GM12865 (cell line): ENCODE measurements around the gene PRXL2C.
"Not testable (repeated sequence)": the region's sequence is repeated elsewhere in the genome, so short reads cannot be mapped to it uniquely, and the experiment has no call there.

Experiments
- DNase-seq: peaks from one replicate; pipeline ENCODE4 v3.0.0; 2010; ENCODE audit warnings: low read depth
- H3K4me3 ChIP-seq: 2 replicates; pipeline ENCODE4 v1.5.1; 2011; ENCODE audit warnings: mild to moderate bottlenecking, low read depth, low read length, control low read depth
- TF ChIP-seq, protein P1 (sequence below): IDR thresholded peaks from 2 replicates; pipeline ENCODE4 v1.5.1; 2011; ENCODE audit warnings: low read length, control low read depth, low read depth, inconsistent platforms; ENCODE audit not compliant: insufficient read depth; ENCODE audit errors: missing control alignments

PRXL2C gene

DNA sequence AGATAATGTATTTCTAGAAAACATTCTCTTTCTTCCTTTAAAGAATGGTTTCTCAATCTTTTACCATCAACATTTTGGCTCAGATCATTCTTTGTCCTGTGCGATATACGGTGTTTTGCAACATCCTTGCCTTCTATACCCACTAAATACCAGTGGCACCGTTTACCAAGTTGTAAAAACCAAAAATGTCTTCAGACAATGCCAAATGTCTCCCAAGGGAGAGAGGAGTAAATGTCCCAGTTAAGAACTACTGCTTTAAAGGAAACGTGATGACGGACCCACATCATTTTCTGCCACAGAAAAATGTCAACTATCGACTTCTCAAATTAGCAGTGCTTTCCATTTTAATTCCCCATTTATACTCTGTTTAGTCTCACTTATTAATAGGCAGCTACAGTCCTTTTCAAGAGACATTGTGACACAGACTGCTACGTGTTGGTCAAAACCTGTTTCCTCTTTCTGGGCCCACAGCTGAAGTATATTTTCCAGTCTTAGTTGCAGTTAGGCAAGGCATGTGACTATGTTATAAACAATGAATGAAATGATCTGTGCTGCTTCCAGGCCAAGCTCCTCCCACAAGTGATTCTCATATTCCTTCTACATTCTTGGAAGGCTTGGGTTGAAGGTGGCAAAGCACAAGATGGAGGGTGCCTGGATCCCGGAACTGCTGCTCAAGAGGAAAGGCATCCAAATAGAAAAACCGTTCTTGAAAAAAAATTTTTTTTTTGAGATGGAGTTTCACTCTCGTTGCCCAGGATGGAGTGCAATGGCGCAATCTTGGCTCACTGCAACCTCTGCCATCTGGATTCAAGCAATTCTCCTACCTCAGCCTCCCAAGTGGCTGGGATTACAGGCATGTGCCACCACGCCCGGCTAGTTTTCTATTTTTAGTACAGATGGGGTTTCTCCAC is 8.8 kb downstream of the PRXL2C start:
- no peak overlapping the region for H3K4me3 ChIP-seq
- TF ChIP-seq, protein P1, sequence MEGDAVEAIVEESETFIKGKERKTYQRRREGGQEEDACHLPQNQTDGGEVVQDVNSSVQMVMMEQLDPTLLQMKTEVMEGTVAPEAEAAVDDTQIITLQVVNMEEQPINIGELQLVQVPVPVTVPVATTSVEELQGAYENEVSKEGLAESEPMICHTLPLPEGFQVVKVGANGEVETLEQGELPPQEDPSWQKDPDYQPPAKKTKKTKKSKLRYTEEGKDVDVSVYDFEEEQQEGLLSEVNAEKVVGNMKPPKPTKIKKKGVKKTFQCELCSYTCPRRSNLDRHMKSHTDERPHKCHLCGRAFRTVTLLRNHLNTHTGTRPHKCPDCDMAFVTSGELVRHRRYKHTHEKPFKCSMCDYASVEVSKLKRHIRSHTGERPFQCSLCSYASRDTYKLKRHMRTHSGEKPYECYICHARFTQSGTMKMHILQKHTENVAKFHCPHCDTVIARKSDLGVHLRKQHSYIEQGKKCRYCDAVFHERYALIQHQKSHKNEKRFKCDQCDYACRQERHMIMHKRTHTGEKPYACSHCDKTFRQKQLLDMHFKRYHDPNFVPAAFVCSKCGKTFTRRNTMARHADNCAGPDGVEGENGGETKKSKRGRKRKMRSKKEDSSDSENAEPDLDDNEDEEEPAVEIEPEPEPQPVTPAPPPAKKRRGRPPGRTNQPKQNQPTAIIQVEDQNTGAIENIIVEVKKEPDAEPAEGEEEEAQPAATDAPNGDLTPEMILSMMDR, result no peak
- DNase-seq, result no peak

DNA sequence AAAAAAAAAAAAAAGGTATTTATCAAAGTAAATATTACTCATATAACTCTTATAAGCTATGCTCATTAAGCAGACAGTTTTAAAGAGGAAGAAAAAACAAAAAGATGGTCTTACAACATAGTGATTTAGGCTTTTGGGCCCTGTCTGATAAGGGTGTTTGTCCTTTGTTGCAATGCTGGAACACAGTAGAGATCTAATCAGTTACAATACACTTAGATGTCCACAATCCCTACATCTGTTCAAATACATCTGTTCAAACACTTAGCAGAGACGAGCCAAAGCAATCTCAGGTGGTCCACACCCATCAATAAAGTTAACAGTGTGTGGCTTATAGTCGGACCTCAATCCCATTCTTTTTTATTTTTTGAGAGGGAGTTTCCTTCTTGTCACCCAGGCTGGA is 11.0 kb downstream of the PRXL2C start:
- TF ChIP-seq, protein P1, result no peak
- DNase-seq, result no peak
- no peak overlapping the region for H3K4me3 ChIP-seq

DNA sequence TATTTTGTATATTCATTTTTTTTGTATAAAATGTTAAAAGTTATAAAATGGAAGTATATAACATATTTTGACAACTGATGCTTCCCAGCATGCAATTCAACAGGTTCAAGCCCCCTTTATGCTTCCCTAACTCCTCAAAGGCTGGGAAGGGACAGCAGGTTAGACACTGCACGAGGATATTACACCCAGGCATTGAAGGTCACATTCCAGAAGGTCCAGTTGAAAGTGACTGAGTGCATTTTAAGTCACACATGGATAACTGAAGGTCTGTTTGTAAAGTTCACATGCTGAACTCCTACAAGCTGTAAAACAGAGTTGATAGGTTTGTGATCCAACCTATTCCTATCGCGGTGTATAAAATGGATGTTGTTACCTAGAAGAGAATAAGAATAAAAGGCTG is 13.6 kb downstream of the PRXL2C start:
- TF ChIP-seq, protein P1, result no peak
- DNase-seq, result no peak
- H3K4me3 ChIP-seq, result no peak overlapping the region

DNA sequence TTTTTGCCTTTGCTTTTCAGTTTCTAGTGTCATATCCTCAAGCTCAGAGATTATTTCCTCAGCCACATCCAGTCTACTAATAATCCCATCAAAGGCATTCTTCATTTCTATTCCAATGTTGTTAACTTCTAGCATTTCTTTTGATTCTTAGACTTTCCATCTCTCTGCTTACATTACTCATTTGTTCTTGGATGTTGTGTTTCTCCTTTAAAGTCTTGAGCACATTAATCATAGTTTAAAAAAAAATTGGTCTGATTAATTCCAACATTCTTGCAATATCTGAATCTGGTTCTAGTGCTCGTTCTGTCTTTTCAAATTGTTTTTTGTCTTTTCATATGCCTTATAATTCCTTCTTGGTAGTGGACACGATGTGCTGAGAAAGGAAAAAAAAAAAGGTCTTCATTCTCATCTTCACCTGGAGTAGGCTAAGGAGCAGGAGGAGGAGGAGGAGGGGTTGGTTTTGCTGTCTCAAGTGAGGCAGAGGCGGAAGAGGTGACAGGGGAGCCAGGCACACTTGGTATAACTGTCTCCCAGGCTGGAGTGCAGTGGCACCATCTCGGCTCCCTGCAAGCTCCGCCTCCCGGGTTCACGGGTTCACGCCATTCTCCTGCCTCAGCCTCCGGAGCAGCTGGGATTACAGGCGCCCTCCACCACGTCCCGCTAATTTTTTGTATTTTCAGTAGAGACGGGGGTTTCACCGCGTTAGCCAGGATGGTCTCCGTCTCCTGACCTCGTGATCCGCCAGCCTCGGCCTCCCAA is 16.3 kb downstream of the PRXL2C start:
- DNase-seq, result no peak
- TF ChIP-seq, protein P1, result no peak

DNA sequence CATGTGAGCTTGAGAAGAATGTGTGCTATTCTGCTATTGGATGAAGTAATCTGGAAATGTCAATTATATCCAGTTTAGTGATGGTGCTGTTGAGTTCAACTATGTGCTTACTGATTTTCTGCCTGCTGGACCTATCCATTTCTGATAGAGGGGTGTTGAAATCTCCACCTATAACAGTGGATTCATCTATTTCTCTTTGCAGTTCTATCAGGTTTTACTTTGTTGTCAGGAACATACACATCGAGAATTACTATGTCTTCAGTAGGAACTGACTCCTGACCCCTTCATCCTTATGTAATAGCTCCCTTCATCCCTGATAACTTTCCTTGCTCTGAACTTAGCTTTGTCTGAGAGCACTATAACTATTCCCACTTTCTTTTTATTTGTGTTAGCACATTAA is 18.7 kb downstream of the PRXL2C start:
- DNase-seq, result no peak
- no peak overlapping the region for H3K4me3 ChIP-seq
- TF ChIP-seq, protein P1, result no peak

More for the DNA sequence above, 16.3 kb downstream of the PRXL2C start:
- H3K4me3 ChIP-seq, result no peak overlapping the region

DNA sequence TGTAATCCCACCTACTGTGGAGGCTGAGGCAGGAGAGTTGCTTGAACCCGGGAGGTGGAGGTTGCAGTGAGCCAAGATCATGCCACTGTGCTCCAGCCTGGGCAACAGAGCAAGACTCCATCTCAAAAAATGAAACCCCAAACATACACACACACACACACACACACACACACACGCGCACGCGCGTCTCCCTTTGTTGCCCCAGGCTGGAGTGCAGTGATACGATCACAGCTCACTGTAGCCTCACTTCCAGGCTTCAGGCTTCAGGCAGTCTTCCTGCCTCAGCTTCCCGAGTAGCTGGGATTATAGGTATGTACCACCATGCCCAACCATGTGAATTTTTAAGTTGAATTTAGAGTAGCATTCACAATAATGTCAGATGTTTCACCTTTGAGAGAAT is 21.5 kb downstream of the PRXL2C start:
- DNase-seq, H3K4me3 ChIP-seq: not testable (repeated sequence)

DNA sequence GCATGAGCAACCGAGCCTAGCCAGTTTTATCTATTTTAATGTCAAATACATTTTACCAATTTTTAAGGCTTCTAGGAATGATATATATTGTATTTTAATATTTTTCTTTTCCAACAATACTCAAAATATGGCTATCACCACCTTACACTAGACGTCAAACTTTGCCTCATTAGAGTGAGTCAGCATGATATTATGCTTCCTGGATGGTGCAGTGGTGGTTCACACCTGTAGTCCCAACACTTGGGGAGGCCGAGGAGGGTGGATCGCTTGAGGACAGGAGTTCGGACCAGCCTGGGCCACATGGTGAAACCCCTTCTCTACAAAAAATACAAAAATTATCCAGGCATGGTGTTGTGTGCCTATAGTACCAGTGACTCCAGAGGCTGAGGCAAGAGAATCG is 28.2 kb downstream of the PRXL2C start:
- DNase-seq, result no peak
- no peak overlapping the region for H3K4me3 ChIP-seq
- TF ChIP-seq, protein P1, result no peak
